ENCODE results near the gene LRRC4.

LRRC4 gene

GRCh38 chr7:127979728-127980126 lies 51.5 kb downstream of the LRRC4 start:
- DNase-seq = no peak
- TF ChIP-seq CTCF (IDR thresholded peaks at IDR 0.05; ENCODE audit: low read depth, low read length) = no peak
- H3K4me3 ChIP-seq (ENCODE audit: low read depth, low read length) = no peak overlapping the region
- no peaks in the 10 kb centered on the region for H3K4me1 ChIP-seq
- H3K36me3 ChIP-seq = no peaks in the 10 kb centered on the region
- no peaks in the 10 kb centered on the region for H3K27me3 ChIP-seq
- H3K9me3 ChIP-seq = no peaks in the 10 kb centered on the region

GRCh38 chr7:127979113-127979727 lies 52.0 kb downstream of the LRRC4 start:
- no peak for DNase-seq
- TF ChIP-seq CTCF (IDR thresholded peaks at IDR 0.05; ENCODE audit: low read depth, low read length) = no peak
- no peaks in the 10 kb centered on the region for H3K27me3 ChIP-seq
- no peaks in the 10 kb centered on the region for H3K4me1 ChIP-seq
- no peak overlapping the region for H3K4me3 ChIP-seq (ENCODE audit: low read depth, low read length)
- H3K9me3 ChIP-seq = no peaks in the 10 kb centered on the region
- H3K36me3 ChIP-seq = no peaks in the 10 kb centered on the region

- Histone ChIP-seq H3K4me1 (no peaks in the 10 kb centered on the region), H3K9me3 (no peaks in the 10 kb centered on the region), H3K36me3 (no peaks in the 10 kb centered on the region), H3K4me3 (ENCODE audit: low read depth, low read length) (no peak overlapping the region), H3K27me3 (no peaks in the 10 kb centered on the region)
- DNase-seq = no peak
- no peak for TF ChIP-seq CTCF (IDR thresholded peaks at IDR 0.05; ENCODE audit: low read depth, low read length)
Measured at GRCh38 chr7:127978421-127978820, 52.8 kb downstream of the LRRC4 start.
